Measurements from ENCODE around the gene RBFOX1.

The RBFOX1 gene

DNA sequence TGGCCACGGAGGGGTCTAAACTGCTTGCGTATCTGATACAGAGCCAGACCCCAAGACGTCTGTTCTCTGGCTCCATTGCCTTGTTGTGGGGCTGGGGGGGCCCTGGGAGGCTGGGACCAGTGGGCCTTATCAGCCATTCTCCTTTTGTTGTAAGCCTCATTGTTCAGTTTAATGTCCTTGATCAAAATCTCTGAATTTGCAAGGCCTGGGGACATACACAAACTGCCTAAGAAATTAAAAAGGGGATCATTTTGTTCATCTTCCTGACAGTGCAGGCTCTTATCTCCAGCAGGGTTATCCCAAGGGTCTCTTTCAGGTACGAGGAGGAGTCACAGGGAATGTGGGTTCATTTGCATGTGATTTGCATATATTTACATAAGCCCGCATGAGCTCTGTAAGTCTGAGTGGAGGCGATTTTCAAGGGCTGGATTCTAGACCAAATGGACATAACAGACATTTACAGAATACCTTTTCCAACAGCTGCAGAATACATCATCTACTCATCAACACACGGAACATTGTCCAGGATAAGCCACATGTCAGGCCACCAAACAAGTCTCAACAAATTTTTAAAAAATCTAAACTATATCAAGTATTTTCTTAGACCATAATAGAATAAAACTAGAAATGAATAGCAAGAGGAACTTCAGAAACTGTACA is 269.8 kb downstream of the RBFOX1 start:
- no peak for DNase-seq (ENCODE audit: low spot score)

DNA sequence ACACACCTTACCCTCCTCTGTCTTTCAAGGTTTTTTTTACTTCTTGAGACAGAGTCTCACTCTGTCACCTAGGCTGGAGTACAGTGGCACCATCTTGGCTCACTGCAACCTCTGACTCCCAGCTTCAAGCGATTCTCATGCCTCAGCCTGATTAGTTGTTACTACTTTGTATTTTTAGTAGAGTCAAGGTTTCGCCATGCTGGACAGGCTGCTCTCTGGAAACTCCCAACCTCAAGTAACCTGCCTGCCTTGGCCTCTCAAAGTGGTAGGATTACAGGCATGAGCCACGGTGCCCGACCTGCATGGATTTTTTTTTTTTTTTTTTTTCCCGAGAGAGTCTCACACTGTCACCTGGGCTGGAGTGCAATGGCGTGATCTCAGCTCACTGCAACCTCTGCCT is 273.2 kb downstream of the RBFOX1 start:
- DNase-seq (ENCODE audit: low spot score) = no peak

DNA sequence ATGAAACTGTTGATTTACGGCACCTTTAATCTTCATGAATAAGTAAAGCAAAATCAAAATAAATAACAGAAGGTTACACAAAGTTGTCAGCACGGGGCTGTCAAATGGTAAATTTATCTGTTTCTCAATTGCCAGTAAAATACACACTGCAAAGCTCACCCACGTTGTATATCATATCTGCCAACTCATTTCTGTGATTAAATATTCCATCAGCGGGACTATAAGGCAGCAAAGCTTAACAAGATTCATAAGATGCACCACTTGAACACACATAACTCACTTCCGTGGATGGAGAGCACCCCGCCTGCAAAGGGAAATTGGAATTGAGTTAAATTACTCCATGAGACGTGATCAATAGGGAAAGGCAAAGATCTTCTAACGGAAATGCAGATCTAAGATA is 280.0 kb downstream of the RBFOX1 start:
- DNase-seq (ENCODE audit: low spot score) = no peak

DNA sequence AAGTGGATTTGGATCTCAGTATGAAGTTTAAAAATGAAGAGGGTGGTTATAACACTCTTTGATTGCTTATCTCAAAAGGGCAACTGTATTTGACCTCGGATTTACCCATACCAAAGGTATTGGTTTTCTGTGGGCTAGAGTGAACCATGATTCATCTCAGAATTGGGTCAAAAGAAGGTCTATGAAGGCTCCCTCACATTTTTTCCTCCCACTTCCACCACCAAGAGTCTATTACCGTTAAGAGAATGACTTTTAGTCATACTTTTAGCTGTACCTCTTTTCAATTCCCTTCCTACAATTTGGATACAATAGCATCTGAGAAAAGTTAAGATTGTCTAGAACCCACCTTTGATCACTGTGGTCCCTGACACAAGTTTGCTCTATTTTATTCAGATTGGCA is 280.9 kb downstream of the RBFOX1 start:
- DNase-seq (ENCODE audit: low spot score) = no peak

DNA sequence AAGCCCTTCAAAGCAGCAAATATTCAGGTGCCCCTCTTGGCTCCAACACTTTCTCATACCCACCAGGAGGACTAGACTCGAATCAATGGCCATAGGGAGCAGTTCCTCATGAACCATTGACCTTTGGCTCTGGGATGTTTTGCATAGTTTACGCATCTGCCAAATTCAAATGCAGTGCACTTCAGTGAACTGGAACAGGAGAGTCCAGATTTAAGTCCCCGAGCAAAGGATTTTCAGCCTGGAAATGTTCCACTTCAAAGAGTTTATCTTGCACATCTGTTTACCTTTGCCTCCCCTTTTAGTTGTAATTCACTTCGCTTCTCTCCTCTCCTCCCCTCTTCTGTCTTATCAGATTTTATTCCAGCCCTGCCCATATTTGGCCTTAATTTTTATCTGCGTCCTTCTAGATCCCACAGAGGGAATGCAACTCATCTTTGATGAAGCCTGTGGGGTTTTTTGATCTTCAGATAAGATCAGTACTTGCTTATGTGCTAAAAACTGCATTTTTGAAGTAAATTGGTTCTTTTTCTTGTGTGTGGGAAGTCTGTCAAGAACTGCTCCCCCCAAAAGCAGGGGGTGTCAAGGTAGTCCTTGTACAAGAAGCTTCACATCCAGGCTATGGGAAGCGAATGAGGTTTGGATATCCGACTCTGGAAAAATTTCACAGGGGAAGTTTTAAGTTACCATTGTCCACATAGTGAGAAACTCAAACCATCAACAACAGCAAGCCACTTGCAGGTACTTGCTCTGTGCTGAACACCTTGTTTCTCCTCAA is 281.6 kb downstream of the RBFOX1 start:
- DNase-seq (ENCODE audit: low spot score) = no peak

DNA sequence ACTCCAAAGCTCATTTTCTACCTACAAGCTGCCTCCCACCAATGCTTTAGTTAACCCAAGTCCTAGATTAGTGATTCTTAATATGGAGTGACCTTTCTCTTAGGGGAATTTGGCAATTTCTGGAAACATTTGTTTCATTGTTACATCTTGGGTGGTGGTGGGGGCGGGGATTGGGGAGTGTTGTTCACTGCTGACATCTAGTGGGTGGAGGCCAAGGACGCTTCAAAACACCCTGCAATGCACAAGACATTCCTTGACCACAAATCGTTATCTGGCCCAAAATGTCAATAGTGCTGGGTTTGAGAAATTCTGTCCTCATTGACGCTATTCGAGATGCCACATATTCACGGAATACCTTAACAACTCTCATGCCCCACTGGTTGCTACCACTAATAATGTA is 282.9 kb downstream of the RBFOX1 start:
- DNase-seq (ENCODE audit: low spot score) = no peak

DNA sequence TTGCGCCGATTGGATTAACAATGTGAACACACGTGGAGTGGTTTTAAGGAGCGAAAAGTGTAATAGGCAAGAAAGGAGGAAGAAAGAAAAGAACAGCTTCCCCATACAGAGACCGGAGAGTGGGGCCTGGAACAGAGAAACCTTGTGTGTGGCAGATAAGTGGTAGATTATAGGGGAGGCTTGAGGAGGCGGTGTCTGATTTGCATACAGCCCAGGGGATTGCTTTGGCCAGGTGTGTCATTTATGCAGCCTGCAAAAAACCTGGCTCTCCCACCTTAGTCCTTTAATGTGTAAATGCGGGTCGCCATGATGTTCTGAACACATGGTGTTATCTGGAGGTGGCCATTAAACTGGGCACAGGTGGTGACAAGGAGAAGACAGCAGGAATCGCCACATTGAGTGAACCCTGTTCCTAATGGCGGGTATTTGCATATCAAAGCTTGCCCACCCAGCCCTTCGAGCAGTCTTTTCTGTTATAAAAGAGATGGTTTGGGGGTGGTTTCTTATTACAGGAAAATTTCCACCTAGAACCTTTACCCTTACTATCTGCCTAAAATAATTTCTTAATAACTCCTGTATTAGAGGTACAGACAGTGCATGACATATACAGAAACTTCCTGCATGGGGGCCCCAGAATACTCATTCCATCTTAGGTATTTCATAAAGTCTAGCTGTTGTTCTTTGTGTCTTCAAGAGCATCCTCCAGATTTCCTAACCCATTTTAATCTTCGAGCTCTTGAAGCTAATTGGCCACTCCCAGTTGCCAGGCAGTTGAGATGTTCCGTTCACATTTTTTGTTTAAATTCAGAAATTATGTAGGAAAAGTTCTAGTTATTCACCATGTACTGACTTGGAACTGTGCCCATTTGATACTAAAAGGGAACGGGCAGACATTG is 292.5 kb downstream of the RBFOX1 start:
- DNase-seq (ENCODE audit: low spot score) = no peak

DNA sequence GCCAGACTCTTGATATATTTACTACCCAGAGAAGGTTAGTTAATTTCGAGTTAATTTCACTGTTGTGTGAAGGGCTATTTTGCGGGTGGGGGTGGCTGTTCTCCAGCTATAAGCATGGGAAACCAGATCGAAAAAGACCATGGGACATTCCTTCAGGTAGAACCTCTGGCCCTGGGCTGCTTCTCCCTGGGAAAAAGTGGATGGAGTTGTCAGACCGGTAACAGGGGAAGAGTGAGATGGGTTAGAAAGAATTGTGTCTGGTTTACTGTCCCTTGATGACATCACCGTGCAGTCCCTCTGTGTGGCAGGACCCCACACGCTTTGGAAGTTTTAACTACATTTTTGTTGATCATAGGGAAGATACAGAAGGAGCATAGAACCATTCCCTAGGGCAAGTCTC is 296.3 kb downstream of the RBFOX1 start:
- DNase-seq (ENCODE audit: low spot score) = no peak

DNA sequence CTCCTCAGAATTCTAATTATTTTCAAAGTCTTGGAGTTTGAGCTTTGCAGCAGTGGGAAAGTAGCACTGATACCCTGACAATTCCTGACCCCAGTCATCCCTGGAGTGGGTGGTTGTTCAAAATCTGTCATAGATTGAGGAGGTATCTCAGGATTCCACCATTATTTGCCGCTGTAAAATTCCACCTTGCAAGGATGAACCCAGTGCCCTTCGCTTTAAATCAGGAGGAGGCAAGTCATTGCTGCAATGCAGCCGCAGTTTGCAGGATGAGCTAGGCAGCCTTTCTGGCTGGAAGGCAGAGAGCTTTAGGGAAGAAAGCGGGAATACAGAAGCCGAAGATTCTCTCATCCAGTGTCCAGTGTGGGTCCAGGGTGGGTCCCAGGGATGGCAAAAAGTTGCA is 296.9 kb downstream of the RBFOX1 start:
- DNase-seq (ENCODE audit: low spot score) = no peak

DNA sequence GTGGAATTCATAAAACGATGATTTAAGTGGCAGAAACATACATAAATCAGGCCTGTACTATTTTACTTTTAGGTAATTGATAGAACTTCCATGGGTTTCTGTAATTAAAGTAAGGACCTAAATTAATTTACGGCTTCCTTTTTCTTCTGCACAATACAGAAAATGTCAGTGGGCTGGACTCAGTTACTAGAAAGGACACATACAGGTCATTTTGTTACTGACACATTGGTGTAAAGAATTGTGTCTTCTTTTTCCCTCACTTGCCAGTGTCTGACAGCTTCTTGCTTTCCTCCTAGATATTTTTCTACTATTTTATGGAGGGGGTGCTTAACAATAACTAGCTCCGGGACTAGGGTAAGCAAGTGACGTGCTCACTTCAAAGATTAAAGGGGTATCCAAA is 304.8 kb downstream of the RBFOX1 start:
- DNase-seq (ENCODE audit: low spot score) = no peak

DNA sequence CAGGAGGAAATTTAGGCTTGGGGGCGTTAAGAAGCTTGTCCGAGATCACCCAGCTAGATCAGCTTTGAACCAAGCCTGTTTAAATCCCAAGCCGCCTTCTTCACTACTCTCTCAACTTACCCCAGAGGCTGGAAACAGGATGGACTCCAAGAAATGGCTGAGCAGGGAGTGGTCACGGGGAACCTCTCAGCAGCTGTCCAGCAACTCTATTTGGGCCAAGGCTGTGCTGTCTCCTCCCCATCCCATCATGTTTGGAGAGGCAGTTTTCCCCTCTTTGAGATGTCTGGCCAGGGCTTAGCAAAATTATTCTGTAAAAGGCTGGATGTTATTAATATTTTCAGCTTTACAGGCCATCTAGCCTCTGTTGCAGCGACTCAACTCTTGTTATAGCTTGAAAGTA is 305.7 kb downstream of the RBFOX1 start:
- DNase-seq (ENCODE audit: low spot score) = no peak

DNA sequence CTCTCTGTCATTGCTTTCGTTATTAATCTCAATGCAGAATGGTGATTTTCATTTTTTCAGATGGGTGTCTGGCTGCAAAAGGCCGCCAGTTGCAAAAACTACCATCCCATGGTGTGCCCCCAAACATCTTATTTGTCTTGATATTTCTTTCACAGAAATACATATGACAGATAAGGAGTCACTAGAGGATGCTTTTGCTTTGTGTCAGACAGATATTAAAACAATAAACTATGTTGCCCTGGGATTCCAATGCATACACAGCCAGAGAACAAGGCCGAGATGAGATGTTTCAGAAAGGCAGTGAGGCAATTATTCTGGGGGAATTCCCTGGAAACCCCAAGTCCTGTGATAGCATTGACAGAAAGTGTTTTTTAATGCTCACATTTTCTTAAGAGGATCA is 307.7 kb downstream of the RBFOX1 start:
- no peak for DNase-seq (ENCODE audit: low spot score)

DNA sequence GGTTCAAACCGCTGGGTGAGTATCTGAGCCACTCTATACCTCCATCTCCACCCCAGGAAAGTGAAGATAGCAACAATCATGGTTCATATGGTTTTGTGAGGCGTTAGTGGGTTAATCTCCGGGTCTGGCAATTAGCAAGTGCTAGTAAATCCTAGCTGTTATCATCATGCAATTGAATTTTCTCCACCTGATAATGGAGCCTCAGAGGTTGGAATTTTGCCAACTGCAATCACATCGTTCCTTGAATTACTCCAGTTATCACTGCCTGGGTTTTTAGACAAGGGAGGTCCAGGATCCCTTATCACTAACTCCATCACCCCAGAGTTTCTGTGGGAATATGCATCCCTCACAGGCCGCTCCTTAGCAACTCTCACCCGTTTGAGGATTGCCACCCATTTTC is 311.5 kb downstream of the RBFOX1 start:
- DNase-seq (ENCODE audit: low spot score) = no peak

DNA sequence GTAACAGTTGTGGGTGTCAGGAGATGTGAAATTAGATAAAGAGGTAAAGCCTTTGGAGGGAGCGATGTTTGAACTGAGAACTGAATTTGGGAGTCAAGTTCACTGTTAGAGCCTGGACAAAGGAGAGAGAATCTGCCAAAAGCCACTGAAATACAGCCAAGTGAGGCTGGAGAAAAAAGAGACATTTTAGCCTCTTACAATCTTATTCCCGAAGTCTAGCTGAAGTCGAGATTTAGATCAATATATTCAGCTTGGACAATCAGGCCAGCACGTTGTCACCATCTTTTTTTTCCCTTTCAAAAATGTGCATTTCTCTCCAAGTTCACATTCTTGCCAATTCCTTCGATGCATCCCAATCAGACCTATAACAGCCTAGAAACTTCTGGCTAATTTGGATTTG is 312.2 kb downstream of the RBFOX1 start:
- DNase-seq (ENCODE audit: low spot score) = no peak

DNA sequence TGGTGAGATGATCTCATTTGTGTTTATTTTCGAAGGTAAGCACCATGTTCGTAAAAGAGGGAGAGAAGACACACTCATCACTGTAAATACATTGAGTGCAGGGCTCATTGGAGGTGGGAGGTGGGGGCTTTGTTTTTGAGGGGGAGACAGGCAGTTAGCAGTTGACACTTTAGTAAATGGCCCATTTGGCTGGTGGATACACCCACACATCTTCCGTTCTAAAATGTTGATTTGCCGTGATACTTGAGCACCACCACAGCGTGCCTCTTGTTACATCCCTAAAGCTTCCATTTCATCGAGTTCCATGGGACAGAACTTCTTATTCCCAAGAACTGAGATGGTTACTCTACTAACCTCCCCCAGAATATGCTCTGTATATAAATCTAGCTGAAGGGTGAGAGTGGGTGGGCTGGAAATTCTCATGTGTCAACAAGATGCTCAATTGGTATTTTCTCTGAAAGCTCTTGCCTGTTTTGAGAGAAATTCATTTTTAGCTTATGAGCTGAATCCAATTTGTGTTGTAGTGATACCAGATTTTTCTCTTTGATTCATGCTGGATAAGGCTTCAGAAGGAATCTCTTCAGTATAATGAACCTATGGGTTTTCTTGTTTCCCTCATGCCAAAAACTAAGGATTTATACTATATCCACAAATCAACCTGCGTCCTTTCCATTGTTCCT is 314.3 kb downstream of the RBFOX1 start:
- no peak for DNase-seq (ENCODE audit: low spot score)

DNA sequence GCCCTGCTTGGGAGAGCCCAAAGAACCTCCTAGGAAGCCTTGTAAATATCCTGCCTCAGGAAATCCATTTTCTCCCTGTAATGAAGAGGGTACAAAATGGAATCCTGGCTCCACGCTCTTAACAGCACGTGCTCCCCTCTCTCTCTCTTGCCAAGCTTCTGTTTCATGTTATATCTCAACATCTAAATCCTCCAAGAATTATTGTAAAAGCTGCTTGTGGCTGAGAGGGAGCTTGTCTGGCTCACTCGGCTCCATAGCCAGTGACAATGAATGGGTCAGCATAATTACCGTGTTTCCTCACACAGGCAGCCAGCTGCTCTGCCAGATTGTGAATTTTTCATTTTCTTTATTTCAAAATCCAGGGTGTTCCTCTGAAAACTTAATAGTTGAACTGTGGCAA is 317.8 kb downstream of the RBFOX1 start:
- no peak for DNase-seq (ENCODE audit: low spot score)

DNA sequence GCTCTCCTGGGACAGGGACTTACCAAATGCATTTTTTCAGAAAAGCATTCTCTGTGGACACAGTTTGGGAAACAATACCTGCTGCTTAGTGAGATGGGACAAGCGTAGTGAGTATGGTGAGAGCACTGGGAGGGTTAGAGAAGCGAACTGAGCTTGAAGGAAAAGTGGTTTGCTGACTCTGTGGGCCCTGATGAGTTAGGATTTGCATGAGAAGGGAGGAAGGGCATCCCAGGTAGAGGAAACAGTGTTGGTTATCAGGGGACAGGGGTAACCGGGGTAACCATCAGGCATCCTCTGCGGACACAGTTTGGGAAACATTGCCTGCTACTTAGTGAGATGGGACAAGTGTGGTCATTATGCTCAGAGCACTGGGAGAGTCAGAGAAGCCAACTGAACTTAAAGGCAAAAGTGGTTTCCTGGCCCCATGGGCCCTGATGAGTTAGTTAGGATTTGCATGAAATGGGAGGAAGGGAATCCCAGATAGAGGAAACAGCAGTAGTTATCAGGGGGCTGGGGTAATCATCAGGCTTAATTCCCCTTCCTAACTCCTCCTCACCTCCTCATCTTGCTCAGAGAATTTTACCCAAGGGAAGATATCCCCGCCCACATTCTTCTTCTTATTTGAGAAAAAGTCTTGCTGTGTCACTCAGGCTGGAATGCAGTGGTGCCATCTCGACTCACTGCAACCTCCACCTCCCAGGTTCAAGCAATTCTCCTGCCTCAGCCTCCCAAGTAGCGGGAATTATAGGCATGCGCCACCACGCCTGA is 319.3 kb downstream of the RBFOX1 start:
- DNase-seq (ENCODE audit: low spot score) = no peak

DNA sequence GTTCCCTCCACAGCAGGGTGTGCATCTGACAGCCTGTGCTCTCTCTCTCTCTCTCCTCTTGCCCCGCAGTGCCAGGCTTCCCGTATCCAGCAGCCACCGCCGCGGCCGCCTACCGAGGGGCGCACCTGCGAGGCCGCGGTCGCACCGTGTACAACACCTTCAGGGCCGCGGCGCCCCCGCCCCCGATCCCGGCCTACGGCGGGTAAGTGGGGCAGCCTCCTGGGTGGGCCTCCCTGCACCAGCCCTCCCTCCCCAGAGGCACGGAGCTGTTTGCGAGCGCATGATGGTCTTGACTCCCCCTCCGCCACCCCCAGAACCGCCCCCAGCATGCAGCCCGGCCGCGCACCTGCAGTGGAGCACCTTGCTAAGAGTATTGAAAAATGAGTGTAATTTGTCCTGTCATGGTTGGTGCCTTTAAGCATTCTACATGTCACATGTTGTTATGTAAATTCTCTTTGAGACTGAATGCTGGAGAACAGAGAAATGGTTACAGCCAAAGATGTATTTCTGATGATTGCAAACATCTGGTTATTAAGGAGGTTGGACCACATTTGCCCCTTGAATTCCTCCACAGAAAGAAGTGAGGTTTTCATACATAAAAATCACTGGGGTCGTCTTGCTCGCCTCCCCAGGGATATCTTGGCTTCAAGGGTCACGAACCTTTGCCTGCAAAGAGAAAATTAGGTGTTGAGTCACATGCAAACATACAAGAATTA is 321.3 kb downstream of the RBFOX1 start:
- no peak for DNase-seq (ENCODE audit: low spot score)

DNA sequence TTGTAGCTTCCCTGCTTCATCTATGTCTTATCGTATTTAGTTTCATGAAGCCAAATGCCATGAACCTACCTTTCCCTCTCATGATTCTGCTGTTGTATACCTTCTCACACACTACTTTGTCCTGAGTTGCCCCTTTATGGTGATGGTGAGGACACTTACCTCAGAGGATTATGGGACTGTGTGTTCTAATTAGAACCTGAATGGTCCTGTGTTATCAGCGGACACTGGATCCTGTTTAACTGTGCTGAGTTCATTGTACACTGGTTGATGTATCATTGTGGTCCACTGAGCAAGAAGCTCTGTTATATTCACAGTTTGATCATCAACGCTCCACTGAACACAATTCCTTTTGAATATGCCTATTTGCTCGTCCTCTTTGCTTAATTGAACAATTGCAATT is 343.0 kb downstream of the RBFOX1 start:
- no peak for DNase-seq (ENCODE audit: low spot score)

DNA sequence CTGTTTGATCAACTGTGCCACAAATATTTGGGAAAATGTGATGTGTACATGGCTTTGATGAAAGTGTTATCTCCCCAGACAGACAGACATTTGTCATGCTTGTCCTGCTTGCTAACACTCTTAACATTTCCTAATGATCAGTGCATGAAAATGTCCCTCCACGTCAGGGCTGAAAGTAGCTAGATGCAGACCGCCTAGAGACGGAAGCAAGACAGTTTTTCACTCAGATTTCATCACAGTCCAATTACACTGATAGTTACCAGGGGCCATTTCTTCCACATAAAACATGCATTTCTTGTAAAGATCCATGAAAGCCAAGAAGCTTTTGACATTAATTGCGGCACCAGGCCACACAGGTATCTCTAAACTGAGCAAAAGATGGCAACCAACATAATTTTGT is 347.7 kb downstream of the RBFOX1 start:
- no peak for DNase-seq (ENCODE audit: low spot score)

DNA sequence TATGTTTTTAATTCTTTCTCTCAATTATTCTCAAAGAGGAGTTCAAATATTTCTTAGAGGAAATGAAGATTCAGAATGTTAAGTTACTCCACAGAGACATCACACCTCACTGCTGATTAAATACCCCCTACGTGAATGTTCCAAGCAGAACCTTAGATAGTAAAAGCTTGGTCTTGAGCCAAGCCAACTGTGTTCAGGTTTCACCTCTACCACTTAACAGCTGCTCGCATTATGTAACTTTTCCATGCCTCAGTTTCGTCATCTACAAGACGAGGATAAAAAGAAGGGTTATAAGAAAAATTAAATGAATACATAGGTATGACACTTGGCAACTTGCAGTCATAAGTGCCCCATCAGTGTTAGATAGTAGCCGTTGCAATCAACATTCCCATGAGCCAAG is 356.2 kb downstream of the RBFOX1 start:
- no peak for DNase-seq (ENCODE audit: low spot score)
